OCI-LY1 (cell line): ENCODE results near the gene NBPF3.
"Not testable (repeated sequence)": the region's sequence is repeated elsewhere in the genome, so short reads cannot be mapped to it uniquely, and the experiment has no call there.

ENCODE experiments used
- H2AFZ ChIP-seq: fragments of 200-600 bp; sonication (generic), shearing (Covaris generic); 2 replicates; pipeline ENCODE4 v1.6.0; 2014; ENCODE audit warnings: antibody characterized with exemption, mild to moderate bottlenecking, low read length
- H3F3A ChIP-seq: fragments of 200-600 bp; sonication (generic), shearing (Covaris generic); 2 replicates; pipeline ENCODE4 v1.6.0; 2014; ENCODE audit warnings: mild to moderate bottlenecking, antibody characterized with exemption, low read length, moderate library complexity; ENCODE audit not compliant: insufficient read depth
- H3K27ac ChIP-seq: fragments of 200-600 bp; sonication (generic); 2 replicates; pipeline ENCODE4 v1.5.1; 2014; ENCODE audit warnings: low read length, mixed run types, mild to moderate bottlenecking, low read depth; ENCODE audit not compliant: poor library complexity, severe bottlenecking
- H3K27me3 ChIP-seq: fragments of 200-600 bp; sonication (generic); 2 replicates; pipeline ENCODE4 v1.6.0; 2014; ENCODE audit warnings: antibody characterized with exemption, mild to moderate bottlenecking, low read length, moderate library complexity; ENCODE audit not compliant: insufficient read depth
- H3K36me3 ChIP-seq: fragments of 200-600 bp; sonication (generic); 2 replicates; pipeline ENCODE4 v1.6.1; 2014; ENCODE audit warnings: mild to moderate bottlenecking, antibody characterized with exemption, low read length, moderate library complexity, mixed read lengths; ENCODE audit not compliant: insufficient read depth
- H3K4me1 ChIP-seq: fragments of 200-600 bp; sonication (generic); 2 replicates; pipeline ENCODE4 v1.5.1; 2014; ENCODE audit warnings: mild to moderate bottlenecking, low read length, moderate library complexity; ENCODE audit not compliant: insufficient read depth, severe bottlenecking
- H3K4me2 ChIP-seq: fragments of 200-600 bp; sonication (generic), shearing (Covaris generic); 2 replicates; pipeline ENCODE4 v1.6.1; 2014; ENCODE audit warnings: low read length
- H3K4me3 ChIP-seq: fragments of 200-600 bp; sonication (generic); 2 replicates; pipeline ENCODE4 v1.5.1; 2014; ENCODE audit warnings: low read length, low read depth, mild to moderate bottlenecking, mixed read lengths; ENCODE audit not compliant: poor library complexity, severe bottlenecking
- H3K79me2 ChIP-seq: fragments of 200-600 bp; shearing (Covaris generic); 2 replicates; pipeline ENCODE4 v1.6.1; 2016; ENCODE audit warnings: mixed run types, low read length, mixed read lengths; ENCODE audit not compliant: insufficient read depth
- H3K9ac ChIP-seq: fragments of 200-600 bp; sonication (generic), shearing (Covaris generic); 2 replicates; pipeline ENCODE4 v1.6.1; 2014; ENCODE audit warnings: mild to moderate bottlenecking, low read length, mixed read lengths
- H3K9me2 ChIP-seq: fragments of 200-600 bp; sonication (generic), shearing (Covaris generic); 2 replicates; pipeline ENCODE4 v1.6.1; 2014; ENCODE audit warnings: low read depth, mild to moderate bottlenecking, low read length, mixed read lengths
- H3K9me3 ChIP-seq: fragments of 200-600 bp; shearing (Covaris generic); 2 replicates; pipeline ENCODE4 v1.6.1; 2014; ENCODE audit warnings: low read length, mixed read lengths
- H4K20me1 ChIP-seq: fragments of 200-600 bp; sonication (generic), shearing (Covaris generic); 2 replicates; pipeline ENCODE4 v1.6.0; 2016; ENCODE audit warnings: mild to moderate bottlenecking, low read length; ENCODE audit not compliant: insufficient read depth
- CTCF ChIP-seq: fragments of 200-600 bp; sonication (generic), shearing (Covaris generic); IDR thresholded peaks from 2 replicates; pipeline ENCODE4 v1.5.1; 2017; ENCODE audit warnings: mild to moderate bottlenecking, antibody characterized with exemption, low read length, moderate library complexity, mixed read lengths
- EZH2 ChIP-seq: fragments of 200-600 bp; sonication (generic), shearing (Covaris generic); IDR thresholded peaks from 2 replicates; pipeline ENCODE4 v1.8.0; 2017; ENCODE audit warnings: borderline replicate concordance, mixed run types, mild to moderate bottlenecking, antibody characterized with exemption, low read length, moderate library complexity, mixed read lengths

The NBPF3 gene

GRCh38 chr1:21414015-21414414, 25.9 kb upstream of the NBPF3 start:
- Histone ChIP-seq H3K4me3 (no peak overlapping the region), H3K9ac (no peak overlapping the region), H3K79me2 (no peaks in the 10 kb centered on the region), H3K27me3 (no peaks in the 10 kb centered on the region), H3K4me1 (peaks cover 3% of the 10 kb centered on the region), H3F3A (no peaks in the 10 kb centered on the region), H3K9me2 (no peaks in the 10 kb centered on the region), H3K4me2 (no peak overlapping the region), H3K27ac (no peak overlapping the region), H4K20me1 (no peaks in the 10 kb centered on the region), H3K36me3 (no peaks in the 10 kb centered on the region), H2AFZ (no peak overlapping the region), H3K9me3 (no peaks in the 10 kb centered on the region)
- TF ChIP-seq EZH2 = no peak
- no peak for TF ChIP-seq CTCF

- not testable (repeated sequence) for H3K4me1 ChIP-seq, H3K79me2 ChIP-seq, H3K4me3 ChIP-seq, H3F3A ChIP-seq, H2AFZ ChIP-seq, H3K4me2 ChIP-seq, H3K36me3 ChIP-seq, H4K20me1 ChIP-seq, H3K27ac ChIP-seq, H3K9me3 ChIP-seq, H3K27me3 ChIP-seq, H3K9ac ChIP-seq, H3K9me2 ChIP-seq
Observed at GRCh38 chr1:21420378-21420777, 19.6 kb upstream of the NBPF3 start.

GRCh38 chr1:21421307-21421706, 18.6 kb upstream of the NBPF3 start:
- not testable (repeated sequence) for H2AFZ ChIP-seq, H3K9me3 ChIP-seq, H3K4me2 ChIP-seq, H3K4me3 ChIP-seq, H3K9me2 ChIP-seq, H3K27ac ChIP-seq, H3F3A ChIP-seq, H3K79me2 ChIP-seq, H3K9ac ChIP-seq, H4K20me1 ChIP-seq, H3K36me3 ChIP-seq, H3K4me1 ChIP-seq, H3K27me3 ChIP-seq

- not testable (repeated sequence) for H3K4me2 ChIP-seq, H3K27me3 ChIP-seq, H3K4me3 ChIP-seq, H3K36me3 ChIP-seq, H2AFZ ChIP-seq, H3K27ac ChIP-seq, H3K79me2 ChIP-seq, H3K9me3 ChIP-seq, H4K20me1 ChIP-seq, H3K9me2 ChIP-seq, H3F3A ChIP-seq, H3K4me1 ChIP-seq, H3K9ac ChIP-seq
Observed at GRCh38 chr1:21427798-21428480, 12.0 kb upstream of the NBPF3 start.

- H2AFZ ChIP-seq, H3K79me2 ChIP-seq, H4K20me1 ChIP-seq, H3K27ac ChIP-seq, H3K27me3 ChIP-seq, H3F3A ChIP-seq, H3K9me2 ChIP-seq, H3K9me3 ChIP-seq, H3K4me1 ChIP-seq, H3K36me3 ChIP-seq, H3K4me3 ChIP-seq, H3K9ac ChIP-seq, H3K4me2 ChIP-seq: not testable (repeated sequence)
Observed at GRCh38 chr1:21428481-21429073, 11.4 kb upstream of the NBPF3 start.

- H3K9ac ChIP-seq, H2AFZ ChIP-seq, H3K27me3 ChIP-seq, H3K79me2 ChIP-seq, H3F3A ChIP-seq, H3K4me1 ChIP-seq, H3K9me2 ChIP-seq, H4K20me1 ChIP-seq, H3K9me3 ChIP-seq, H3K36me3 ChIP-seq, H3K27ac ChIP-seq, H3K4me3 ChIP-seq, H3K4me2 ChIP-seq: not testable (repeated sequence)
Observed at GRCh38 chr1:21429210-21429609, 10.7 kb upstream of the NBPF3 start.

GRCh38 chr1:21430875-21431274, 9.1 kb upstream of the NBPF3 start:
- not testable (repeated sequence) for H3F3A ChIP-seq, H3K4me3 ChIP-seq, H3K36me3 ChIP-seq, H3K9ac ChIP-seq, H3K4me2 ChIP-seq, H3K27me3 ChIP-seq, H4K20me1 ChIP-seq, H3K9me2 ChIP-seq, H3K4me1 ChIP-seq, H3K79me2 ChIP-seq, H2AFZ ChIP-seq, H3K9me3 ChIP-seq, H3K27ac ChIP-seq
